Measurements from ENCODE around the gene STPG4. TPM values are rescaled to one million over a fixed set of nuclear protein-coding genes. Genes with fewer than 3 reads are reported as not detected.
A peak's percentile ranks its signal among the peaks of the same experiment; 100 is the strongest.

STPG4 gene
- total RNA-seq, 4 donors from 2014 or later: not detected

- TF ChIP-seq POLR2A (IDR thresholded peaks at IDR 0.05): no peak
- no peak for TF ChIP-seq CTCF (IDR thresholded peaks at IDR 0.05)
- DNase-seq: no peak
- no peaks in the 10 kb centered on the region for H3K9me3 ChIP-seq
- H3K4me3 ChIP-seq: no peak overlapping the region
- H3K36me3 ChIP-seq: peaks cover 14 to 81% (median 16%) of the 10 kb centered on the region in 3 donors
- no peak overlapping the region for H3K27ac ChIP-seq
- intact Hi-C loops (cut with DNase I): no loop called here
- no peaks in the 10 kb centered on the region for H3K27me3 ChIP-seq
- 86 to 92% methylated on average over 7 of the region's 7 CpGs for WGBS, 2 donors
- peaks cover 17 to 32% (median 26%) of the 10 kb centered on the region in 3 donors for H3K4me1 ChIP-seq
Observed at GRCh38 chr2:47052847-47053246, 102.3 kb downstream of the STPG4 start.

GRCh38 chr2:47051562-47051961 lies 103.5 kb downstream of the STPG4 start:
- H3K27ac ChIP-seq: no peak overlapping the region
- H3K4me3 ChIP-seq: no peak overlapping the region
- peaks cover 15 to 94% (median 16%) of the 10 kb centered on the region in 3 donors for H3K36me3 ChIP-seq
- DNase-seq: no peak
- 97 to 100% methylated on average over 4 to 9 of the region's 12 CpGs for WGBS, 2 donors
- TF ChIP-seq CTCF (IDR thresholded peaks at IDR 0.05) (no peak), POLR2A (IDR thresholded peaks at IDR 0.05) (no peak)
- intact Hi-C loops (cut with DNase I): no loop called here
- H3K9me3 ChIP-seq: no peaks in the 10 kb centered on the region
- peaks cover 5 to 19% (median 14%) of the 10 kb centered on the region in 3 donors for H3K4me1 ChIP-seq
- no peaks in the 10 kb centered on the region for H3K27me3 ChIP-seq

- Histone ChIP-seq H3K36me3 (peaks cover 20 to 100% (median 24%) of the 10 kb centered on the region in 3 donors), H3K4me3 (no peak overlapping the region), H3K9me3 (no peaks in the 10 kb centered on the region), H3K27me3 (no peaks in the 10 kb centered on the region), H3K27ac (no peak overlapping the region), H3K4me1 (peaks cover 0 to 11% (median 6%) of the 10 kb centered on the region in 3 donors)
- 95 to 96% methylated on average over 4 of the region's 4 CpGs for WGBS, 2 donors
- no peak for DNase-seq
- TF ChIP-seq POLR2A (IDR thresholded peaks at IDR 0.05) (no peak), CTCF (IDR thresholded peaks at IDR 0.05) (no peak)
- intact Hi-C loops (cut with DNase I): no loop called here
Observed at GRCh38 chr2:47050762-47051161, 104.3 kb downstream of the STPG4 start.

- WGBS, 2 donors: 100% methylated on average over 2 of the region's 6 CpGs
- peaks cover 24 to 100% (median 30%) of the 10 kb centered on the region in 3 donors for H3K36me3 ChIP-seq
- no peak for DNase-seq
- H3K4me1 ChIP-seq: peaks cover 0 to 5% (median under 1%) of the 10 kb centered on the region in 3 donors
- no peaks in the 10 kb centered on the region for H3K9me3 ChIP-seq
- no peak overlapping the region for H3K27ac ChIP-seq
- TF ChIP-seq CTCF (IDR thresholded peaks at IDR 0.05): no peak
- no peak for TF ChIP-seq POLR2A (IDR thresholded peaks at IDR 0.05)
- no peaks in the 10 kb centered on the region for H3K27me3 ChIP-seq
- intact Hi-C loops (cut with DNase I): no loop called here
- no peak overlapping the region for H3K4me3 ChIP-seq
Observed at GRCh38 chr2:47050021-47050760, 104.9 kb downstream of the STPG4 start.

- TF ChIP-seq CTCF (IDR thresholded peaks at IDR 0.05): no peak
- TF ChIP-seq POLR2A (IDR thresholded peaks at IDR 0.05): no peak
Observed at GRCh38 chr2:47049502-47049901, 105.6 kb downstream of the STPG4 start.

More at GRCh38 chr2:47049502-47049901, 105.6 kb downstream of the STPG4 start:
- Histone ChIP-seq H3K27me3 (no peaks in the 10 kb centered on the region), H3K27ac (peak overlapping the region in 1 of 4 donors; percentile 5), H3K36me3 (peaks cover 24 to 100% (median 34%) of the 10 kb centered on the region in 3 donors), H3K4me3 (no peak overlapping the region), H3K9me3 (no peaks in the 10 kb centered on the region), H3K4me1 (no peaks in the 10 kb centered on the region)
- no peak for DNase-seq
- intact Hi-C loops (cut with DNase I): no loop called here
- 71 to 72% methylated on average over 2 of the region's 3 CpGs for WGBS, 2 donors
